ENCODE data around the gene KCNS3.

DNA sequence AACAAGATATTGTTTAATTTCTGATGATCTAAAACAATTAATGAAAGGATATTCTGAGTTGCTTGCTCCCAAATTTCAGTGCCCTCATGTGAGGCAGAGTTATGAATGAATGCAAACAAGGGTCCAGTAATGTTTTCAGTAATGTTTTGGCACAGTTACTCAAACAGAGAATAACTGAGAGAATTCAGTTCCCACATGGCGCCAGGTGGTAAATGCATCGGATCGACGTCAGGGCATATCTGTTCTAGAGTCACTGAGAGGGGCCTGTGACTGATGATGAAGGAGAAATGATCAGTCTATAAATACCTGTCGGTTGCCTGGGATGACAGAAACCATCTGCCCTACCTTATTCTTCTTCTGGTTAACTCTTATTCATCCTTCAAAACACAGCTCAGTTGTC lies 81.4 kb downstream of the KCNS3 start:
- TF ChIP-seq, protein P1, sequence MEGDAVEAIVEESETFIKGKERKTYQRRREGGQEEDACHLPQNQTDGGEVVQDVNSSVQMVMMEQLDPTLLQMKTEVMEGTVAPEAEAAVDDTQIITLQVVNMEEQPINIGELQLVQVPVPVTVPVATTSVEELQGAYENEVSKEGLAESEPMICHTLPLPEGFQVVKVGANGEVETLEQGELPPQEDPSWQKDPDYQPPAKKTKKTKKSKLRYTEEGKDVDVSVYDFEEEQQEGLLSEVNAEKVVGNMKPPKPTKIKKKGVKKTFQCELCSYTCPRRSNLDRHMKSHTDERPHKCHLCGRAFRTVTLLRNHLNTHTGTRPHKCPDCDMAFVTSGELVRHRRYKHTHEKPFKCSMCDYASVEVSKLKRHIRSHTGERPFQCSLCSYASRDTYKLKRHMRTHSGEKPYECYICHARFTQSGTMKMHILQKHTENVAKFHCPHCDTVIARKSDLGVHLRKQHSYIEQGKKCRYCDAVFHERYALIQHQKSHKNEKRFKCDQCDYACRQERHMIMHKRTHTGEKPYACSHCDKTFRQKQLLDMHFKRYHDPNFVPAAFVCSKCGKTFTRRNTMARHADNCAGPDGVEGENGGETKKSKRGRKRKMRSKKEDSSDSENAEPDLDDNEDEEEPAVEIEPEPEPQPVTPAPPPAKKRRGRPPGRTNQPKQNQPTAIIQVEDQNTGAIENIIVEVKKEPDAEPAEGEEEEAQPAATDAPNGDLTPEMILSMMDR (IDR thresholded peaks at IDR 0.05): no peak
- no peak for TF ChIP-seq POLR2A (IDR thresholded peaks at IDR 0.05)

Data from ovary (tissue), 3 donors.